Endothelial cell of umbilical vein (primary cell): ENCODE measurements around the gene CCR2. TPM values are rescaled to one million over a fixed set of nuclear protein-coding genes. Genes with fewer than 3 reads are reported as not detected.

ENCODE experiments used
- BruUV-seq: library from RNA; stranded (reverse); fragments of 400-500 nt; replicated peaks from 2 replicates; lab custom pipeline; 2021; lab: Mats Ljungman, UMichigan
- CTCF ChIA-PET: fragments of 300-600, 350-600 bp; sonication (Branson Sonifier 250); formaldehyde crosslinking; loops from one replicate; lab custom pipeline; 2021; ENCODE audit warnings: antibody characterized with exemption, inconsistent platforms; lab: Charles Lee
- POLR2A ChIA-PET: fragments of 300-600, 350-600 bp; sonication (Branson Sonifier 250); formaldehyde crosslinking; loops from one replicate; lab custom pipeline; 2021; ENCODE audit warnings: antibody characterized with exemption, inconsistent platforms; lab: Charles Lee
- DNase-seq: peaks from one replicate; pipeline ENCODE4 v3.0.0-alpha.2; 2011; ENCODE audit warnings: low read depth, low spot score
- FAIRE-seq: peaks from 2 replicates; lab custom pipeline; 2011; peaks lifted over from hg19 to GRCh38; lab: Jason Lieb, UNC
- H2AFZ ChIP-seq: 2 replicates; pipeline ENCODE4 v1.6.0; 2012; ENCODE audit warnings: low read depth, low read length, control low read depth, inconsistent platforms
- H3K27ac ChIP-seq: 2 replicates; pipeline ENCODE4 v1.5.1; 2011; ENCODE audit warnings: low read depth, mild to moderate bottlenecking, control low read depth, low read length, moderate library complexity; ENCODE audit not compliant: insufficient read depth
- H3K27me3 ChIP-seq, 2 experiments: 2 replicates each; pipeline versions ENCODE4 v1.6.0 to v1.6.1; 2011; ENCODE audit warnings: low read length in 2 of 2, mixed read lengths in 1 of 2; ENCODE audit not compliant: control insufficient read depth in 2 of 2, insufficient read depth in 2 of 2
- H3K36me3 ChIP-seq, 2 experiments: 2 replicates in 1 of 2; 3 replicates in 1 of 2; pipeline ENCODE4 v1.5.1; 2011; ENCODE audit warnings: low read length in 2 of 2, mild to moderate bottlenecking in 1 of 2, moderate library complexity in 1 of 2; ENCODE audit not compliant: control insufficient read depth in 2 of 2, insufficient read depth in 2 of 2; ENCODE audit errors: extremely low read depth in 1 of 2
- H3K4me1 ChIP-seq: 3 replicates; pipeline ENCODE4 v1.5.1; 2011; ENCODE audit warnings: mild to moderate bottlenecking, low read length; ENCODE audit not compliant: control insufficient read depth, insufficient read depth; ENCODE audit errors: extremely low read depth
- H3K4me2 ChIP-seq: 2 replicates; pipeline ENCODE4 v1.6.1; 2011; ENCODE audit warnings: low read length, control low read depth, mixed read lengths; ENCODE audit not compliant: insufficient read depth
- H3K4me3 ChIP-seq, 3 experiments: fragments of 200-600 bp in 1 of 3; sonication (generic), shearing (Covaris generic) in 1 of 3; replicated peaks in 1 of 3; 2 replicates each; pipeline ENCODE4 v1.5.1; 2011 to 2016; ENCODE audit warnings: control low read depth in 3 of 3, low read length in 3 of 3, mild to moderate bottlenecking in 2 of 3, inconsistent platforms in 1 of 3, low read depth in 1 of 3, moderate library complexity in 1 of 3; ENCODE audit not compliant: insufficient read depth in 1 of 3
- H3K79me2 ChIP-seq: 2 replicates; pipeline ENCODE4 v1.6.0; 2012; ENCODE audit warnings: low read length, inconsistent platforms; ENCODE audit not compliant: control insufficient read depth, insufficient read depth
- H3K9ac ChIP-seq: replicated peaks from 2 replicates; pipeline ENCODE3; 2011; ENCODE audit warnings: low read length, control low read depth; ENCODE audit not compliant: insufficient read depth; ENCODE audit errors: extremely low read depth
- H3K9me1 ChIP-seq: replicated peaks from 3 replicates; pipeline ENCODE4 v1.6.0; 2011; ENCODE audit warnings: mild to moderate bottlenecking, low read length; ENCODE audit not compliant: control insufficient read depth, insufficient read depth; ENCODE audit errors: extremely low read depth
- H3K9me3 ChIP-seq: replicated peaks from 2 replicates; pipeline ENCODE4 v1.5.1; 2012; ENCODE audit warnings: low read length, inconsistent platforms; ENCODE audit not compliant: control insufficient read depth, insufficient read depth
- H4K20me1 ChIP-seq: replicated peaks from 2 replicates; pipeline ENCODE3; 2011; ENCODE audit warnings: mild to moderate bottlenecking, low read length; ENCODE audit not compliant: control insufficient read depth, insufficient read depth; ENCODE audit errors: extremely low read depth
- CTCF ChIP-seq, 2 donors: IDR thresholded peaks; 1 replicate in 1 of 2; 2 replicates in 1 of 2; pipeline ENCODE4 v1.5.1; 2011; ENCODE audit warnings: low read length in 2 of 2, mild to moderate bottlenecking in 2 of 2, moderate library complexity in 2 of 2, control low read depth in 1 of 2, inconsistent platforms in 1 of 2, low read depth in 1 of 2; ENCODE audit not compliant: insufficient read depth in 1 of 2; ENCODE audit errors: extremely low read depth in 1 of 2
- EZH2 ChIP-seq: IDR thresholded peaks from 2 replicates; pipeline ENCODE4 v1.6.1; 2012; ENCODE audit warnings: borderline replicate concordance, low read depth, mild to moderate bottlenecking, moderate library complexity, low read length, inconsistent platforms; ENCODE audit not compliant: severe bottlenecking
- FOS ChIP-seq: IDR thresholded peaks from 2 replicates; pipeline ENCODE4 v1.6.1; 2011; ENCODE audit warnings: mild to moderate bottlenecking, low read length, moderate library complexity, borderline replicate concordance; ENCODE audit not compliant: insufficient read depth
- GATA2 ChIP-seq: IDR thresholded peaks from 2 replicates; pipeline ENCODE4 v1.7.0; 2011; ENCODE audit warnings: low read depth, mild to moderate bottlenecking, moderate library complexity, mixed read lengths, low read length; ENCODE audit not compliant: insufficient read length, insufficient read depth
- JUN ChIP-seq: IDR thresholded peaks from 2 replicates; pipeline ENCODE4 v1.6.1; 2011; ENCODE audit warnings: borderline replicate concordance, low read depth; ENCODE audit not compliant: insufficient read length, insufficient read depth
- MAX ChIP-seq: IDR thresholded peaks from 2 replicates; pipeline ENCODE4 v1.6.1; 2011; ENCODE audit not compliant: insufficient read depth, insufficient read length
- MYC ChIP-seq: IDR thresholded peaks from one replicate; pipeline ENCODE4 v1.6.1; 2011; ENCODE audit warnings: mild to moderate bottlenecking, low read depth, low read length
- POLR2A ChIP-seq: IDR thresholded peaks from 2 replicates; pipeline ENCODE4 v1.6.1; 2012; ENCODE audit warnings: low read depth, mild to moderate bottlenecking, control low read depth, low read length
- POLR2AphosphoS5 ChIP-seq: IDR thresholded peaks from 2 replicates; pipeline ENCODE4 v1.6.1; 2012; ENCODE audit warnings: low read depth, mild to moderate bottlenecking, control low read depth, low read length, moderate library complexity; ENCODE audit not compliant: insufficient read depth
- dilution Hi-C: fragments of 300-500 bp; cut with MboI; formaldehyde crosslinking; loops from one replicate; pipeline ENCODE4 v1.15.0; 2019; ENCODE audit warnings: low sequenced_read_pairs; ENCODE audit not compliant: extremely low pct_ligation_motif_present
- intact Hi-C: fragments of 100-400 bp; cut with micrococcal nuclease; formaldehyde crosslinking; loops from one replicate; pipeline ENCODE4 v1.10.0; 2022
- polyA plus RNA-seq, 4 experiments: library from polyadenylated mRNA; depleted of rRNA in 3 of 4; stranded (reverse) in 3 of 4; unstranded in 1 of 4; fragments of >200 nt; gene quantifications; 2 replicates each; pipeline versions ENCODE4 v1.2.1 to v1.2.3, GENCODE V29; 2011 to 2012; ENCODE audit warnings: missing spikeins in 1 of 4
- total RNA-seq: library from RNA; stranded (reverse); gene quantifications from 2 replicates; pipeline ENCODE4 v1.2.3, GENCODE V29; 2021

CCR2 gene
- total and polyA plus RNA-seq, 2 donors (not counting 3 experiments of a cell fraction or from before 2014, with no cell fraction given): not detected

GRCh38 chr3:46324036-46324435 lies 29.9 kb upstream of the CCR2 start:
- POLR2A ChIA-PET: no interaction called here
- DNase-seq: no peak
- Histone ChIP-seq H3K27me3 (no peaks in the 10 kb centered on the region), H3K9ac (no peak overlapping the region), H3K4me2 (no peak overlapping the region), H3K4me3 (no peak overlapping the region), H3K9me1 (no peaks in the 10 kb centered on the region), H3K79me2 (no peaks in the 10 kb centered on the region), H3K27ac (no peak overlapping the region), H3K36me3 (no peaks in the 10 kb centered on the region), H2AFZ (no peak overlapping the region), H4K20me1 (no peaks in the 10 kb centered on the region), H3K9me3 (no peaks in the 10 kb centered on the region), H3K4me1 (no peaks in the 10 kb centered on the region)
- intact Hi-C loops: no loop called here
- no peak for FAIRE-seq
- BruUV-seq: no TSS peak
- no peak for TF ChIP-seq POLR2AphosphoS5
- no peak for TF ChIP-seq JUN
- no peak for TF ChIP-seq MYC
- TF ChIP-seq MAX: no peak
- no peak for TF ChIP-seq POLR2A
- CTCF ChIA-PET: no interaction called here
- dilution Hi-C loops: no loop called here

- H3K36me3 ChIP-seq: no peaks in the 10 kb centered on the region
- no peak overlapping the region for H3K27ac ChIP-seq
- dilution Hi-C loops: no loop called here
- H3K27me3 ChIP-seq: no peaks in the 10 kb centered on the region
- H3K4me1 ChIP-seq: no peaks in the 10 kb centered on the region
- H3K4me2 ChIP-seq: no peak overlapping the region
- intact Hi-C loops: no loop called here
- TF ChIP-seq FOS: no peak
- no peak for TF ChIP-seq POLR2A
- TF ChIP-seq MAX: no peak
- no peak for TF ChIP-seq JUN
- TF ChIP-seq GATA2: no peak
- TF ChIP-seq CTCF (IDR thresholded peaks at IDR 0.05; ENCODE audit: extremely low read depth in 1 of 2, insufficient read depth in 1 of 2, low read depth in 1 of 2, low read length in 2 of 2): no peak
- TF ChIP-seq POLR2AphosphoS5: no peak
- TF ChIP-seq MYC: no peak
- TF ChIP-seq EZH2: no peak
- POLR2A ChIA-PET: no interaction called here
- CTCF ChIA-PET: no interaction called here
- no peaks in the 10 kb centered on the region for H3K79me2 ChIP-seq
- BruUV-seq: no TSS peak
- no peak overlapping the region for H3K4me3 ChIP-seq
- H3K9me1 ChIP-seq: no peaks in the 10 kb centered on the region
- FAIRE-seq: no peak
- no peak for DNase-seq
- no peaks in the 10 kb centered on the region for H4K20me1 ChIP-seq
- H3K9me3 ChIP-seq: no peaks in the 10 kb centered on the region
- no peak overlapping the region for H3K9ac ChIP-seq
- H2AFZ ChIP-seq: no peak overlapping the region
Measured at GRCh38 chr3:46325645-46326300, 28.1 kb upstream of the CCR2 start.
